ENCODE results near the gene LIFR. TPM values are rescaled to one million over a fixed set of nuclear protein-coding genes. Genes with fewer than 3 reads are reported as not detected.

Gene LIFR
- total RNA-seq, 1 experiment from 2014 or later = 91.3 TPM

DNA sequence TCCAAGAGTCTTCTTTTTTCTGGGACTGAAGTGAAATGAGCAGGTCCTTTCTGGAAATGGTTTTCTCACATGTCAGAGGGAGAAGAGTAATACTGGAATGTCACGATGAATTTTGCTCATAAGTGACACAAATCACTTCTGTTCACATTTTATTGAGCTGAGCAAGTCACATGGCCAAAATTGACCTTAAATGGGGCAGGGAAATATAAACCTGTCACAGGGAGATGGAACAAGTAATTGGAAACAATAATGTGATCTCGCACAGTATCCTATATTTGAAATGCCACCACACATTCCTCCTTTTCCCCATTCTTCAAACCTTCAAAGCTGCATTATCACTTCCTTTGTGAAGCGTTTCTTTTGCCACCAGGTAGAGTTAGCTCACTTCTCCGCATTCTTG, 25.2 kb upstream of the LIFR start:
- Histone ChIP-seq H3K4me3 (ENCODE audit: low read depth in 2 of 2, low read length in 2 of 2) (no peak overlapping the region), H3K36me3 (ENCODE audit: control insufficient read depth, insufficient read depth, low read length) (no peaks in the 10 kb centered on the region), H3K27me3 (ENCODE audit: control insufficient read depth, insufficient read depth, low read length) (no peaks in the 10 kb centered on the region), H3K9me3 (ENCODE audit: control insufficient read depth, insufficient read depth, low read depth, low read length) (no peaks in the 10 kb centered on the region), H3K27ac (ENCODE audit: low read length) (0 out of 2 replicates have a peak overlapping the region, but pooled peaks have one; percentile 13), H3K4me1 (ENCODE audit: control insufficient read depth, insufficient read depth, low read length) (no peaks in the 10 kb centered on the region; the same call in 1 of the 2 replicates)
- ATAC-seq (no peak), DNase-seq (ENCODE audit: low read depth, low spot score) (no peak)
- intact Hi-C loops (cut with micrococcal nuclease; ENCODE audit: unreplicated experiment) = no loop called here
- no TSS peak for BruUV-seq (replicated peaks)
- in situ Hi-C loops (cut with HindIII; ENCODE audit: low pct_unique_long_range_greater_than_20kb, low sequenced_read_pairs) = no loop called here
- TF ChIP-seq POLR2AphosphoS5 (IDR thresholded peaks at IDR 0.05; ENCODE audit: low read depth, low read length) = no peak
- TF ChIP-seq, protein P1, sequence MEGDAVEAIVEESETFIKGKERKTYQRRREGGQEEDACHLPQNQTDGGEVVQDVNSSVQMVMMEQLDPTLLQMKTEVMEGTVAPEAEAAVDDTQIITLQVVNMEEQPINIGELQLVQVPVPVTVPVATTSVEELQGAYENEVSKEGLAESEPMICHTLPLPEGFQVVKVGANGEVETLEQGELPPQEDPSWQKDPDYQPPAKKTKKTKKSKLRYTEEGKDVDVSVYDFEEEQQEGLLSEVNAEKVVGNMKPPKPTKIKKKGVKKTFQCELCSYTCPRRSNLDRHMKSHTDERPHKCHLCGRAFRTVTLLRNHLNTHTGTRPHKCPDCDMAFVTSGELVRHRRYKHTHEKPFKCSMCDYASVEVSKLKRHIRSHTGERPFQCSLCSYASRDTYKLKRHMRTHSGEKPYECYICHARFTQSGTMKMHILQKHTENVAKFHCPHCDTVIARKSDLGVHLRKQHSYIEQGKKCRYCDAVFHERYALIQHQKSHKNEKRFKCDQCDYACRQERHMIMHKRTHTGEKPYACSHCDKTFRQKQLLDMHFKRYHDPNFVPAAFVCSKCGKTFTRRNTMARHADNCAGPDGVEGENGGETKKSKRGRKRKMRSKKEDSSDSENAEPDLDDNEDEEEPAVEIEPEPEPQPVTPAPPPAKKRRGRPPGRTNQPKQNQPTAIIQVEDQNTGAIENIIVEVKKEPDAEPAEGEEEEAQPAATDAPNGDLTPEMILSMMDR (IDR thresholded peaks at IDR 0.05) = no peak
- no peak for TF ChIP-seq TCF7L2 (IDR thresholded peaks at IDR 0.05; ENCODE audit: low read depth, low read length)
- TF ChIP-seq SIN3A (IDR thresholded peaks at IDR 0.05; ENCODE audit: borderline replicate concordance, insufficient read depth, low read depth, low read length) = no peak
- TF ChIP-seq, protein P2, sequence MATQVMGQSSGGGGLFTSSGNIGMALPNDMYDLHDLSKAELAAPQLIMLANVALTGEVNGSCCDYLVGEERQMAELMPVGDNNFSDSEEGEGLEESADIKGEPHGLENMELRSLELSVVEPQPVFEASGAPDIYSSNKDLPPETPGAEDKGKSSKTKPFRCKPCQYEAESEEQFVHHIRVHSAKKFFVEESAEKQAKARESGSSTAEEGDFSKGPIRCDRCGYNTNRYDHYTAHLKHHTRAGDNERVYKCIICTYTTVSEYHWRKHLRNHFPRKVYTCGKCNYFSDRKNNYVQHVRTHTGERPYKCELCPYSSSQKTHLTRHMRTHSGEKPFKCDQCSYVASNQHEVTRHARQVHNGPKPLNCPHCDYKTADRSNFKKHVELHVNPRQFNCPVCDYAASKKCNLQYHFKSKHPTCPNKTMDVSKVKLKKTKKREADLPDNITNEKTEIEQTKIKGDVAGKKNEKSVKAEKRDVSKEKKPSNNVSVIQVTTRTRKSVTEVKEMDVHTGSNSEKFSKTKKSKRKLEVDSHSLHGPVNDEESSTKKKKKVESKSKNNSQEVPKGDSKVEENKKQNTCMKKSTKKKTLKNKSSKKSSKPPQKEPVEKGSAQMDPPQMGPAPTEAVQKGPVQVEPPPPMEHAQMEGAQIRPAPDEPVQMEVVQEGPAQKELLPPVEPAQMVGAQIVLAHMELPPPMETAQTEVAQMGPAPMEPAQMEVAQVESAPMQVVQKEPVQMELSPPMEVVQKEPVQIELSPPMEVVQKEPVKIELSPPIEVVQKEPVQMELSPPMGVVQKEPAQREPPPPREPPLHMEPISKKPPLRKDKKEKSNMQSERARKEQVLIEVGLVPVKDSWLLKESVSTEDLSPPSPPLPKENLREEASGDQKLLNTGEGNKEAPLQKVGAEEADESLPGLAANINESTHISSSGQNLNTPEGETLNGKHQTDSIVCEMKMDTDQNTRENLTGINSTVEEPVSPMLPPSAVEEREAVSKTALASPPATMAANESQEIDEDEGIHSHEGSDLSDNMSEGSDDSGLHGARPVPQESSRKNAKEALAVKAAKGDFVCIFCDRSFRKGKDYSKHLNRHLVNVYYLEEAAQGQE (IDR thresholded peaks at IDR 0.05; ENCODE audit: insufficient read depth in 1 of 2, low read depth in 2 of 2, low read length in 1 of 2) = no peak
- ChIA-PET CTCF (no interaction called here), POLR2A (no interaction called here)

DNA sequence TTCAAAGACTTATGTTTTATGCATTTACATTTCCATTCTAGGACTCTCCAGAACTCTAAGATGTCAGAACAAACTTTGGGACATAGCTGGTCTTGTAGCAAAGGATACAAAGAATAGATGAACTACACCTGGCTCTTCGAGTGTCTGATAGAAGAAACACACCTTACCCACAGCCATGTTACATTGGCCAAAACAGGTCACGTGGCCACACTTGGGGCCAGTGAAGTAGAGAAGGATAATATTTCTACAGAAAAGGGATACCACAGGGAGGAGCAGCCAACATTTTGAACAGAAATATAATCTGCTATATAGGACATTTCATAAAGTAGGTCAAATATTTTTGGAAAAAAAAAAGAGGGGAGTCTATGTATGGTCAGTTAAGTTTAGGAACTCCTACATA, 22.7 kb upstream of the LIFR start:
- Histone ChIP-seq H3K27me3 (ENCODE audit: control insufficient read depth, insufficient read depth, low read length) (no peaks in the 10 kb centered on the region), H3K36me3 (ENCODE audit: control insufficient read depth, insufficient read depth, low read length) (no peaks in the 10 kb centered on the region), H3K27ac (ENCODE audit: low read length) (no peak overlapping the region), H3K4me1 (ENCODE audit: control insufficient read depth, insufficient read depth, low read length) (no peaks in the 10 kb centered on the region; the same call in 1 of the 2 replicates), H3K9me3 (ENCODE audit: control insufficient read depth, insufficient read depth, low read depth, low read length) (no peaks in the 10 kb centered on the region), H3K4me3 (ENCODE audit: low read depth in 2 of 2, low read length in 2 of 2) (no peak overlapping the region)
- intact Hi-C loops (cut with micrococcal nuclease; ENCODE audit: unreplicated experiment) = no loop called here
- TF ChIP-seq TCF7L2 (IDR thresholded peaks at IDR 0.05; ENCODE audit: low read depth, low read length) (no peak), SIN3A (IDR thresholded peaks at IDR 0.05; ENCODE audit: borderline replicate concordance, insufficient read depth, low read depth, low read length) (no peak), POLR2AphosphoS5 (IDR thresholded peaks at IDR 0.05; ENCODE audit: low read depth, low read length) (no peak)
- TF ChIP-seq, protein P1 (IDR thresholded peaks at IDR 0.05) = no peak
- TF ChIP-seq, protein P2 (IDR thresholded peaks at IDR 0.05; ENCODE audit: insufficient read depth in 1 of 2, low read depth in 2 of 2, low read length in 1 of 2) = no peak
- no peak for DNase-seq (ENCODE audit: low read depth, low spot score)
- no peak for ATAC-seq
- BruUV-seq (replicated peaks) = no TSS peak
- in situ Hi-C loops (cut with HindIII; ENCODE audit: low pct_unique_long_range_greater_than_20kb, low sequenced_read_pairs) = no loop called here
- POLR2A ChIA-PET = no interaction called here
- CTCF ChIA-PET = no interaction called here
